Measurements from ENCODE around the gene MXRA8.

GRCh38 chr1:1387098-1388077 is 29.0 kb upstream of the MXRA8 start:
- no peak for TF ChIP-seq CTCF (IDR thresholded peaks at IDR 0.05; ENCODE audit: low read length)
- TF ChIP-seq EZH2 (optimal IDR thresholded peaks at IDR 0.05; ENCODE audit: low read depth, low read length): no peak
- TF ChIP-seq EZH2phosphoT487 (IDR thresholded peaks at IDR 0.05; ENCODE audit: low read length): no peak
